ENCODE data around the gene TSSC4. TPM values are rescaled to one million over a fixed set of nuclear protein-coding genes. Genes with fewer than 3 reads are reported as not detected.

The TSSC4 gene
- total RNA-seq, 1 experiment from 2014 or later: 35.6 TPM

DNA sequence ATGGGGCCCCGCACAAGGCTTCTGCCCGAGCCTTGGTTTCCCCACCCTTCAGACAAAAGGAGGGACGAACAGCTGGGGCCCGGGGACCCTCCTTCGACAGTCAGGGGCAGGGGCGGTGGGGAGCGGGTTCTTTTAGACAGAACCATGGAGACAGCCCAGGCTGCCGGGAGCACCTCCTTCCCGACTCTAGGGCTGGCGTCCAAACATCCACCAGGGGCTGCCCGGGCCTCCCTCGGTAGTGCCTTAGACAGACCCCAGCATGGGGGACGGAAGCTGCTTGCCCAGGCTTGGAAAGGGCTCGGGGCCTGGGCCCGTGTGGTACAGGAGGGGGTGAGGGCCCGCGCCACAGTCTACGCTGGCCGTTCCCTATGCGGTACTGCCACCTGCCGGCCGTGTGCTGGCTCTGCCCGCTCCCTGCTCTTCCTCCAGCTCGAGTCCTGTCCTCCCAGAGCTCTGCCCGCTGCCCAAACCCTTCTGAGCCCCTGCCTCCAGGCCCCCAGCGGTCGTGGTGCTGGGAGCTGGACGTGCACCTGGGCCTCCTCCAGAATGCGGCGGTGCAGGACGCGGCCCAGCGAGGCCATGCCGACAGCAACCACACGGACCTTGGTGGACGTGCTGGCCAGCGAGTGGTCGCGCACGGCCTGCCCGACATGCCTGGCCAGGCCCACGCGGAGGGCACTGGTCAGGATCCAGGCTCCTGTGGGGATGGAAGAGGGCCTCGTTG is 20.1 kb downstream of the TSSC4 start:
- Histone ChIP-seq H3K9me2 (ENCODE audit: insufficient read depth) (no peaks in the 10 kb centered on the region), H3K79me2 (ENCODE audit: low read depth) (no peaks in the 10 kb centered on the region), H3K4me3 (no peak overlapping the region), H3K27ac (no peak overlapping the region), H3K27me3 (ENCODE audit: insufficient read depth, low read depth) (peaks cover 10% of the 10 kb centered on the region; the same call in 1 of the 2 replicates), H3K4me2 (0 out of 2 replicates have a peak overlapping the region, but pooled peaks have one; percentile 36), H3K36me3 (ENCODE audit: low read depth) (no peaks in the 10 kb centered on the region), H3F3A (ENCODE audit: insufficient read depth, low read depth) (no peaks in the 10 kb centered on the region), H3K9me3 (ENCODE audit: insufficient read depth, low read depth) (no peaks in the 10 kb centered on the region), H2AFZ (no peak overlapping the region), H3K4me1 (replicated peaks; ENCODE audit: insufficient read depth) (no peaks in the 10 kb centered on the region), H4K20me1 (ENCODE audit: insufficient read depth) (no peaks in the 10 kb centered on the region)
- ChIA-PET CTCF (interaction anchor here (0.5 to 2.8 kb wide), 4 partner anchors 111 to 271 kb away, joined by 3 to 29 read pairs (median 6); no protein-coding TSS in a partner anchor), POLR2A (ENCODE audit: unreplicated experiment) (no interaction called here)
- no peak for TF ChIP-seq EZH2 (IDR thresholded peaks at IDR 0.05; ENCODE audit: low read depth)
- TF ChIP-seq, protein P1, sequence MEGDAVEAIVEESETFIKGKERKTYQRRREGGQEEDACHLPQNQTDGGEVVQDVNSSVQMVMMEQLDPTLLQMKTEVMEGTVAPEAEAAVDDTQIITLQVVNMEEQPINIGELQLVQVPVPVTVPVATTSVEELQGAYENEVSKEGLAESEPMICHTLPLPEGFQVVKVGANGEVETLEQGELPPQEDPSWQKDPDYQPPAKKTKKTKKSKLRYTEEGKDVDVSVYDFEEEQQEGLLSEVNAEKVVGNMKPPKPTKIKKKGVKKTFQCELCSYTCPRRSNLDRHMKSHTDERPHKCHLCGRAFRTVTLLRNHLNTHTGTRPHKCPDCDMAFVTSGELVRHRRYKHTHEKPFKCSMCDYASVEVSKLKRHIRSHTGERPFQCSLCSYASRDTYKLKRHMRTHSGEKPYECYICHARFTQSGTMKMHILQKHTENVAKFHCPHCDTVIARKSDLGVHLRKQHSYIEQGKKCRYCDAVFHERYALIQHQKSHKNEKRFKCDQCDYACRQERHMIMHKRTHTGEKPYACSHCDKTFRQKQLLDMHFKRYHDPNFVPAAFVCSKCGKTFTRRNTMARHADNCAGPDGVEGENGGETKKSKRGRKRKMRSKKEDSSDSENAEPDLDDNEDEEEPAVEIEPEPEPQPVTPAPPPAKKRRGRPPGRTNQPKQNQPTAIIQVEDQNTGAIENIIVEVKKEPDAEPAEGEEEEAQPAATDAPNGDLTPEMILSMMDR (conservative IDR thresholded peaks at IDR 0.05): peak; percentile 77
- DNase-seq: peak; percentile 37 to 54
- intact Hi-C loops (cut with micrococcal nuclease; ENCODE audit: unreplicated experiment): loop anchor here (1.0 kb wide), 1 partner anchor 20 kb away; the partner anchor contains the start of gene TSSC4
- BruUV-seq (replicated peaks): no TSS peak

GRCh38 chr11:2421226-2421994 is 20.9 kb downstream of the TSSC4 start:
- no peak overlapping the region for H3K27ac ChIP-seq
- no peaks in the 10 kb centered on the region for H3K4me1 ChIP-seq (replicated peaks; ENCODE audit: insufficient read depth)
- H4K20me1 ChIP-seq (ENCODE audit: insufficient read depth): no peaks in the 10 kb centered on the region
- no peak overlapping the region for H3K4me3 ChIP-seq
- ChIA-PET POLR2A (ENCODE audit: unreplicated experiment) (interaction anchor here (0.5 to 0.6 kb wide), 2 partner anchors 489 to 495 kb away, joined by 3 read pairs; no protein-coding TSS in a partner anchor), CTCF (interaction anchor here (2.8 kb wide), 1 partner anchor 116 kb away, joined by 29 read pairs; no protein-coding TSS in a partner anchor)
- intact Hi-C loops (cut with micrococcal nuclease; ENCODE audit: unreplicated experiment): no loop called here
- H3K27me3 ChIP-seq (ENCODE audit: insufficient read depth, low read depth): peaks cover 17% of the 10 kb centered on the region; the same call in 1 of the 2 replicates
- no peaks in the 10 kb centered on the region for H3K9me2 ChIP-seq (ENCODE audit: insufficient read depth)
- H3K36me3 ChIP-seq (ENCODE audit: low read depth): no peaks in the 10 kb centered on the region
- H2AFZ ChIP-seq: no peak overlapping the region
- no TSS peak for BruUV-seq (replicated peaks)
- no peaks in the 10 kb centered on the region for H3F3A ChIP-seq (ENCODE audit: insufficient read depth, low read depth)
- H3K79me2 ChIP-seq (ENCODE audit: low read depth): no peaks in the 10 kb centered on the region
- no peak overlapping the region for H3K4me2 ChIP-seq
- TF ChIP-seq, protein P1 (conservative IDR thresholded peaks at IDR 0.05): no peak
- no peak for TF ChIP-seq EZH2 (IDR thresholded peaks at IDR 0.05; ENCODE audit: low read depth)
- no peaks in the 10 kb centered on the region for H3K9me3 ChIP-seq (ENCODE audit: insufficient read depth, low read depth)
- DNase-seq: no peak

DNA sequence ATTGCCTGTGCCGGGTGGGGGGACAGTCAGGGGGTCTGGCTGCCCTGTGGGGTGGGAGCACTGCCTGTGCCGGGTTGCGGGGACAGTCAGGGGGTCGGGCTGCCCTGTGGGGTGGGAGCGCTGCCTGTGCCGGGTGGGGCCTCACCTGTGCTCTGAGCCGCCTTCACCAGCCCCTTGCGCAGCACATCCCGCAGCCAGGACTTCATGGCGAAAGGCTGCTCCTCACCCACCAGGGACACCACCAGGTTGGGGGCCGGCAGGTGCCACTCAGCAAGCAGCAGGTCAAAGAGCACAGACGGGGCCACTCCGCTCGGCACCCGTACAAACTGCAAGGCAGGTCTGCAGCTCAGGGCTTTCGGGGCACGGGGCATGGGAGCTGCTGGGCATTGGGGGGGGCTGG is 21.4 kb downstream of the TSSC4 start:
- no peak overlapping the region for H3K4me2 ChIP-seq
- H3K4me1 ChIP-seq (replicated peaks; ENCODE audit: insufficient read depth): no peaks in the 10 kb centered on the region
- H2AFZ ChIP-seq: no peak overlapping the region
- no peaks in the 10 kb centered on the region for H3K9me3 ChIP-seq (ENCODE audit: insufficient read depth, low read depth)
- H3K27ac ChIP-seq: no peak overlapping the region
- H4K20me1 ChIP-seq (ENCODE audit: insufficient read depth): no peaks in the 10 kb centered on the region
- no peak overlapping the region for H3K4me3 ChIP-seq
- no peaks in the 10 kb centered on the region for H3K9me2 ChIP-seq (ENCODE audit: insufficient read depth)
- TF ChIP-seq, protein P1 (conservative IDR thresholded peaks at IDR 0.05): no peak
- TF ChIP-seq EZH2 (IDR thresholded peaks at IDR 0.05; ENCODE audit: low read depth): no peak
- DNase-seq: no peak
- H3K27me3 ChIP-seq (ENCODE audit: insufficient read depth, low read depth): peaks cover 23% of the 10 kb centered on the region
- BruUV-seq (replicated peaks): no TSS peak
- ChIA-PET POLR2A (ENCODE audit: unreplicated experiment) (interaction anchor here (0.6 kb wide), 1 partner anchor 495 kb away, joined by 3 read pairs; no protein-coding TSS in a partner anchor), CTCF (no interaction called here)
- no peaks in the 10 kb centered on the region for H3F3A ChIP-seq (ENCODE audit: insufficient read depth, low read depth)
- H3K79me2 ChIP-seq (ENCODE audit: low read depth): no peaks in the 10 kb centered on the region
- intact Hi-C loops (cut with micrococcal nuclease; ENCODE audit: unreplicated experiment): no loop called here
- H3K36me3 ChIP-seq (ENCODE audit: low read depth): no peaks in the 10 kb centered on the region

Measured in PC-9 (cell line).